Measurements from ENCODE around the gene GPC3. TPM values are rescaled to one million over a fixed set of nuclear protein-coding genes. Genes with fewer than 3 reads are reported as not detected.
"Not testable (repeated sequence)": the region's sequence is repeated elsewhere in the genome, so short reads cannot be mapped to it uniquely, and the experiment has no call there.

The GPC3 gene
- total and polyA plus RNA-seq, 2 of the 4 experiments (the other 2 are of a cell fraction), result not detected

GRCh38 chrX:133722756-133723155 is 262.6 kb downstream of the GPC3 start:
- no peak overlapping the region for H2AFZ ChIP-seq (replicated peaks; ENCODE audit: low read length, poor library complexity)
- H4K20me1 ChIP-seq (ENCODE audit: insufficient read depth, low read length), result no peaks in the 10 kb centered on the region
- H4K91ac ChIP-seq (ENCODE audit: insufficient read depth, low read depth, low read length), result no peak overlapping the region
- no peak overlapping the region for H3K18ac ChIP-seq (ENCODE audit: low read depth, low read length)
- ATAC-seq (ENCODE audit: low read depth) (no peak), DNase-seq (no peak)
- 70% methylated on average over 2 of the region's 4 CpGs; no CpG with 5 or more reads in 1 of the 2 experiments for WGBS, 2 experiments (ENCODE audit: extremely low coverage in 2 of 2, insufficient read length in 1 of 2)
- no peaks in the 10 kb centered on the region for H3K36me3 ChIP-seq (ENCODE audit: control insufficient read depth, insufficient read depth, low read length)
- in situ Hi-C loops (cut with MboI; ENCODE audit: low sequenced_read_pairs) (no loop called here), intact Hi-C loops (cut with micrococcal nuclease) (no loop called here), dilution Hi-C loops (cut with HindIII; ENCODE audit: low sequenced_read_pairs, unreplicated experiment) (no loop called here)
- H3K9me3 ChIP-seq (ENCODE audit: control insufficient read depth, insufficient read depth, low read length), result no peaks in the 10 kb centered on the region
- H2AK9ac ChIP-seq (replicated peaks; ENCODE audit: low read depth, low read length, poor library complexity), result no peak overlapping the region
- no peak overlapping the region for H2AK5ac ChIP-seq (ENCODE audit: low read depth, low read length)
- H3K4me3 ChIP-seq (ENCODE audit: insufficient read depth, low read depth, low read length), result no peak overlapping the region
- H3K27me3 ChIP-seq (ENCODE audit: control insufficient read depth, insufficient read depth, low read length), result no peaks in the 10 kb centered on the region
- H2BK5ac ChIP-seq (ENCODE audit: low read depth, low read length, poor library complexity, severe bottlenecking), result no peak overlapping the region
- no peak overlapping the region for H3K23ac ChIP-seq (ENCODE audit: low read depth, low read length)
- H3K56ac ChIP-seq (ENCODE audit: extremely low read depth, insufficient read depth, low read length), result no peak overlapping the region
- no peak overlapping the region for H3K4ac ChIP-seq (ENCODE audit: low read depth, low read length)
- POLR2A ChIA-PET (ENCODE audit: unreplicated experiment), result no interaction called here
- CTCF ChIA-PET, result no interaction called here
- H2BK120ac ChIP-seq (ENCODE audit: low read depth, low read length), result no peak overlapping the region
- H3K79me1 ChIP-seq (ENCODE audit: low read depth in 1 of 2, low read length in 2 of 2), result no peaks in the 10 kb centered on the region
- no peak overlapping the region for H4K8ac ChIP-seq (ENCODE audit: low read depth in 2 of 2, low read length in 2 of 2)
- H3K4me2 ChIP-seq (ENCODE audit: low read depth, low read length), result no peak overlapping the region
- peaks cover 2% of the 10 kb centered on the region; the same call in 1 of the 2 replicates for H3K4me1 ChIP-seq (ENCODE audit: control insufficient read depth, insufficient read depth, low read length)
- no peak overlapping the region for H3K27ac ChIP-seq (ENCODE audit: insufficient read depth, low read length)
- no peak for TF ChIP-seq MAZ (IDR thresholded peaks at IDR 0.05; ENCODE audit: borderline replicate concordance, low read depth, low read length)
- no peak for TF ChIP-seq SMC3 (IDR thresholded peaks at IDR 0.05; ENCODE audit: low read depth, low read length)
- no peak for TF ChIP-seq CHD1 (IDR thresholded peaks at IDR 0.05; ENCODE audit: low read depth, low read length)
- no peaks in the 10 kb centered on the region; the same call in 1 of the 2 replicates for H3K9me1 ChIP-seq (ENCODE audit: insufficient read depth, low read length)
- H4K5ac ChIP-seq (ENCODE audit: low read depth, low read length), result no peak overlapping the region
- H2BK15ac ChIP-seq (ENCODE audit: low read depth, low read length), result no peak overlapping the region
- BruUV-seq (replicated peaks), result no TSS peak
- H3K14ac ChIP-seq (replicated peaks; ENCODE audit: low read depth, low read length), result no peak overlapping the region
- H3K9ac ChIP-seq (ENCODE audit: low read depth, low read length), result no peak overlapping the region
- no peak overlapping the region for H2BK20ac ChIP-seq (ENCODE audit: low read depth, low read length)

- H3K4me1 ChIP-seq (ENCODE audit: control insufficient read depth, insufficient read depth, low read length); H3K9ac ChIP-seq (ENCODE audit: low read depth, low read length); dilution Hi-C loops (cut with HindIII; ENCODE audit: low sequenced_read_pairs, unreplicated experiment); H3K27ac ChIP-seq (ENCODE audit: insufficient read depth, low read length); H3K9me1 ChIP-seq (ENCODE audit: insufficient read depth, low read length); POLR2A ChIA-PET (ENCODE audit: unreplicated experiment); H4K5ac ChIP-seq (ENCODE audit: low read depth, low read length); H3K9me3 ChIP-seq (ENCODE audit: control insufficient read depth, insufficient read depth, low read length); in situ Hi-C loops (cut with MboI; ENCODE audit: low sequenced_read_pairs); H3K4ac ChIP-seq (ENCODE audit: low read depth, low read length); H3K4me2 ChIP-seq (ENCODE audit: low read depth, low read length); H3K14ac ChIP-seq (replicated peaks; ENCODE audit: low read depth, low read length); H2BK120ac ChIP-seq (ENCODE audit: low read depth, low read length); H3K18ac ChIP-seq (ENCODE audit: low read depth, low read length); ATAC-seq (ENCODE audit: low read depth); DNase-seq; BruUV-seq (replicated peaks); H2BK5ac ChIP-seq (ENCODE audit: low read depth, low read length, poor library complexity, severe bottlenecking); H2AK9ac ChIP-seq (replicated peaks; ENCODE audit: low read depth, low read length, poor library complexity); H2AK5ac ChIP-seq (ENCODE audit: low read depth, low read length); H3K79me1 ChIP-seq (ENCODE audit: low read depth in 1 of 2, low read length in 2 of 2); H2AFZ ChIP-seq (replicated peaks; ENCODE audit: low read length, poor library complexity); H2BK15ac ChIP-seq (ENCODE audit: low read depth, low read length); H3K36me3 ChIP-seq (ENCODE audit: control insufficient read depth, insufficient read depth, low read length); H3K23ac ChIP-seq (ENCODE audit: low read depth, low read length); H4K8ac ChIP-seq (ENCODE audit: low read depth in 2 of 2, low read length in 2 of 2); intact Hi-C loops (cut with micrococcal nuclease); H3K4me3 ChIP-seq (ENCODE audit: insufficient read depth, low read depth, low read length); H2BK20ac ChIP-seq (ENCODE audit: low read depth, low read length); H3K56ac ChIP-seq (ENCODE audit: extremely low read depth, insufficient read depth, low read length); H4K20me1 ChIP-seq (ENCODE audit: insufficient read depth, low read length); H3K27me3 ChIP-seq (ENCODE audit: control insufficient read depth, insufficient read depth, low read length); H4K91ac ChIP-seq (ENCODE audit: insufficient read depth, low read depth, low read length): not testable (repeated sequence)
- no CpG with 5 or more reads among the region's 3 CpGs for WGBS, 2 experiments (ENCODE audit: extremely low coverage in 2 of 2, insufficient read length in 1 of 2)
- CTCF ChIA-PET, result interaction anchor here (0.7 kb wide), 1 partner anchor 496 kb away, joined by 3 read pairs; no protein-coding TSS in a partner anchor
These were observed 265.1 kb downstream of the GPC3 start for GRCh38 chrX:133720269-133720668.

Data from IMR-90 (cell line).